Left lung (tissue), 10 donors: ENCODE data around the gene EPN3. TPM values are rescaled to one million over a fixed set of nuclear protein-coding genes. Genes with fewer than 3 reads are reported as not detected.
A peak's percentile ranks its signal among the peaks of the same experiment; 100 is the strongest.

ENCODE experiments used
- ATAC-seq: fragments of 200-7000 bp; cut with Tn5 transposase; one replicate; pipeline ENCODE4 v1.9.1; 2020; ENCODE audit warnings: moderate library complexity
- DNase-seq, 4 donors: peaks; one replicate each; pipeline ENCODE4 v3.0.0-alpha.2; 2013 to 2020
- H3K27ac ChIP-seq, 2 donors: fragments of 200-600 bp; sonication (generic) in 1 of 2; one replicate each; pipeline versions ENCODE4 v1.5.0 to v1.8.0; 2020 to 2021
- H3K27me3 ChIP-seq, 2 donors: fragments of 200-600 bp; sonication (generic) in 1 of 2; one replicate each; pipeline versions ENCODE4 v1.5.0 to v1.8.0; 2020 to 2021
- H3K36me3 ChIP-seq, 2 donors: fragments of 200-600 bp; sonication (generic) in 1 of 2; one replicate each; pipeline versions ENCODE4 v1.5.0 to v1.8.0; 2020 to 2021
- H3K4me1 ChIP-seq, 2 donors: fragments of 200-600 bp; one replicate each; pipeline ENCODE4 v1.8.0; 2021
- H3K4me3 ChIP-seq, 2 donors: fragments of 200-600 bp; sonication (generic) in 1 of 2; one replicate each; pipeline versions ENCODE4 v1.5.0 to v1.8.0; 2020 to 2021; ENCODE audit warnings: mild to moderate bottlenecking in 1 of 2
- H3K9me3 ChIP-seq, 2 donors: fragments of 200-600 bp; sonication (generic) in 1 of 2; one replicate each; pipeline versions ENCODE4 v1.5.0 to v1.8.0; 2020 to 2021
- CTCF ChIP-seq, 2 donors: fragments of 200-600 bp; sonication (generic) in 1 of 2; IDR thresholded peaks; one replicate each; pipeline versions ENCODE4 v1.5.0 to v1.8.0; 2021; ENCODE audit warnings: antibody characterized with exemption in 2 of 2
- intact Hi-C, 2 donors: fragments of 100-400 bp; cut with DNase I; formaldehyde crosslinking; loops; one replicate each; pipeline versions ENCODE4 v1.11.2 to v1.14.2; 2022
- polyA plus RNA-seq, 6 donors: library from polyadenylated mRNA; unstranded; fragments of 120-200 nt; gene quantifications; one replicate each; pipeline ENCODE4 v1.2.1, GENCODE V29; 2013; ENCODE audit not compliant: insufficient read length in 6 of 6
- total RNA-seq, 2 donors: library from RNA; stranded (reverse); fragmentation: NEBNext Ultra II Directional; extraction: Animal tissue kit (Norgen Biotek cat#: 25700); gene quantifications; one replicate each; pipeline ENCODE4 v1.2.1, GENCODE V29; 2021
- donor health status: DM: no; HTN: yes; CAD: no.
- donor health status: DM: no; HTN: no; CAD: no.

EPN3 gene
- total and polyA plus RNA-seq, 8 donors, result 0.55 to 6.4 (median 4.3) TPM

- H3K9me3 ChIP-seq, result no peaks in the 10 kb centered on the region
- ATAC-seq (no peak), DNase-seq (peak in 1 of 4 donors; percentile 73)
- intact Hi-C loops, result no loop called here
- peaks cover 15 to 32% of the 10 kb centered on the region in 2 donors for H3K27me3 ChIP-seq
- H3K27ac ChIP-seq, result no peak overlapping the region
- no peak overlapping the region for H3K4me3 ChIP-seq
- H3K36me3 ChIP-seq, result no peaks in the 10 kb centered on the region
- TF ChIP-seq CTCF (IDR thresholded peaks at IDR 0.05), result no peak
- peaks cover 16 to 33% of the 10 kb centered on the region in 2 donors for H3K4me1 ChIP-seq
Observed at GRCh38 chr17:50536683-50537646, 4.4 kb downstream of the EPN3 start.

- Histone ChIP-seq H3K27ac (no peak overlapping the region), H3K27me3 (peaks cover 5 to 22% of the 10 kb centered on the region in 2 donors), H3K4me1 (peaks cover 23 to 30% of the 10 kb centered on the region in 2 donors), H3K4me3 (no peak overlapping the region), H3K9me3 (no peaks in the 10 kb centered on the region), H3K36me3 (no peaks in the 10 kb centered on the region)
- peak in 1 of 4 donors; percentile 61 for DNase-seq
- TF ChIP-seq CTCF (IDR thresholded peaks at IDR 0.05), result no peak
- ATAC-seq, result no peak
- intact Hi-C loops, result no loop called here
Observed at GRCh38 chr17:50537721-50538548, 5.4 kb downstream of the EPN3 start.

GRCh38 chr17:50538549-50539410 lies 6.2 kb downstream of the EPN3 start:
- Histone ChIP-seq H3K4me3 (no peak overlapping the region), H3K9me3 (no peaks in the 10 kb centered on the region), H3K27ac (no peak overlapping the region), H3K36me3 (no peaks in the 10 kb centered on the region), H3K27me3 (peaks cover 0 to 14% of the 10 kb centered on the region in 2 donors), H3K4me1 (peaks cover 16 to 28% of the 10 kb centered on the region in 2 donors)
- TF ChIP-seq CTCF (IDR thresholded peaks at IDR 0.05), result no peak
- ATAC-seq (no peak), DNase-seq (peak in 1 of 4 donors; percentile 74)
- intact Hi-C loops, result no loop called here

GRCh38 chr17:50539762-50540559 lies 7.4 kb downstream of the EPN3 start:
- Histone ChIP-seq H3K27ac (no peak overlapping the region), H3K27me3 (peaks cover 0 to 2% of the 10 kb centered on the region in 2 donors), H3K36me3 (no peaks in the 10 kb centered on the region), H3K4me1 (peaks cover 13 to 23% of the 10 kb centered on the region in 2 donors), H3K9me3 (no peaks in the 10 kb centered on the region), H3K4me3 (no peak overlapping the region)
- peak in 2 of 4 donors; percentile 46 to 86 for DNase-seq
- TF ChIP-seq CTCF (IDR thresholded peaks at IDR 0.05), result no peak
- peak; percentile 2 for ATAC-seq
- intact Hi-C loops, result loop anchor here in 1 of 2 donors (10.0 kb wide), 1 partner anchor 415 kb away; no protein-coding TSS in a partner anchor
